PC-3 (cell line): ENCODE measurements around the gene ZBTB7C. TPM values are rescaled to one million over a fixed set of nuclear protein-coding genes. Genes with fewer than 3 reads are reported as not detected.

ENCODE experiments used
- ATAC-seq: fragments of 200-7000 bp; cut with Tn5 transposase; 2 replicates; pipeline ENCODE4 v1.9.1; 2020; ENCODE audit warnings: mild to moderate bottlenecking, moderate library complexity
- Bru-seq: library from RNA; stranded (reverse); fragments of 400-500 nt; gene quantifications from one replicate; lab custom pipeline; 2021; lab: Mats Ljungman, UMichigan
- BruChase-seq, 2 experiments: library from RNA; stranded (reverse); fragments of 400-500 nt; gene quantifications; one replicate each; lab custom pipeline; 2021; lab: Mats Ljungman, UMichigan
- BruUV-seq: library from RNA; stranded (reverse); fragments of 400-500 nt; replicated peaks from 2 replicates; lab custom pipeline; 2021; lab: Mats Ljungman, UMichigan
- CTCF ChIA-PET: fragments of 300-600 bp; sonication (Branson Sonifier 250); formaldehyde crosslinking; loops from one replicate; lab custom pipeline; 2022; ENCODE audit warnings: antibody characterized with exemption; lab: Charles Lee
- POLR2A ChIA-PET: fragments of 300-600 bp; sonication (Branson Sonifier 250); formaldehyde crosslinking; loops from one replicate; lab custom pipeline; 2022; ENCODE audit warnings: antibody characterized with exemption; ENCODE audit not compliant: unreplicated experiment; lab: Charles Lee
- DNase-seq: peaks from one replicate; pipeline ENCODE4 v3.0.0-alpha.2; 2015
- H2AFZ ChIP-seq: fragments of 300-600 bp; sonication (generic); 2 replicates; pipeline ENCODE4 v1.6.0; 2016; ENCODE audit warnings: antibody characterized with exemption, low read length
- H3F3A ChIP-seq: fragments of 300-600 bp; sonication (generic); one replicate; pipeline ENCODE4 v1.6.0; 2017; ENCODE audit warnings: antibody characterized with exemption, low read length, control low read depth, mild to moderate bottlenecking; ENCODE audit not compliant: unreplicated experiment
- H3K27ac ChIP-seq: fragments of 300-600 bp; sonication (generic); 2 replicates; pipeline ENCODE4 v1.5.1; 2016; ENCODE audit warnings: mild to moderate bottlenecking, low read length
- H3K27me3 ChIP-seq: fragments of 300-600 bp; sonication (generic); 2 replicates; pipeline ENCODE4 v1.6.1; 2016; ENCODE audit warnings: low read length, mixed read lengths
- H3K36me3 ChIP-seq: fragments of 300-600 bp; sonication (generic); 2 replicates; pipeline ENCODE4 v1.6.1; 2016; ENCODE audit warnings: low read depth, mixed run types, low read length, mixed read lengths
- H3K4me1 ChIP-seq: fragments of 300-600 bp; sonication (generic); 2 replicates; pipeline ENCODE4 v1.5.1; 2016; ENCODE audit warnings: low read length; ENCODE audit not compliant: insufficient read depth
- H3K4me2 ChIP-seq: fragments of 300-600 bp; sonication (generic); 2 replicates; pipeline ENCODE4 v1.6.0; 2016; ENCODE audit warnings: low read length
- H3K4me3 ChIP-seq: fragments of 300-600 bp; sonication (generic); 2 replicates; pipeline ENCODE4 v1.5.1; 2016; ENCODE audit warnings: mild to moderate bottlenecking, low read length, mixed read lengths
- H3K79me2 ChIP-seq: fragments of 300-600 bp; sonication (generic); 2 replicates; pipeline ENCODE4 v1.6.1; 2017; ENCODE audit warnings: low read length, mixed read lengths
- H3K9ac ChIP-seq: fragments of 300-600 bp; sonication (generic); 2 replicates; pipeline ENCODE4 v1.6.0; 2016; ENCODE audit warnings: mild to moderate bottlenecking, low read length
- H3K9me2 ChIP-seq: fragments of 300-600 bp; sonication (generic); replicated peaks from 2 replicates; pipeline ENCODE4 v1.6.1; 2016; ENCODE audit warnings: mixed run types, low read length, mixed read lengths
- H3K9me3 ChIP-seq: fragments of 300-600 bp; sonication (generic); 2 replicates; pipeline ENCODE4 v1.6.1; 2016; ENCODE audit warnings: low read length, mixed read lengths
- H4K20me1 ChIP-seq: fragments of 300-600 bp; sonication (generic); 2 replicates; pipeline ENCODE4 v1.6.1; 2016; ENCODE audit warnings: low read length, mixed read lengths
- EZH2 ChIP-seq: fragments of 300-600 bp; sonication (generic); IDR thresholded peaks from one replicate; pipeline ENCODE4 v1.6.1; 2017; ENCODE audit warnings: antibody characterized with exemption, mild to moderate bottlenecking, low read length; ENCODE audit not compliant: unreplicated experiment
- EZH2phosphoT487 ChIP-seq: fragments of 300-600 bp; sonication (generic); IDR thresholded peaks from 2 replicates; pipeline ENCODE4 v1.6.1; 2018; ENCODE audit warnings: mild to moderate bottlenecking, antibody characterized with exemption, low read length, borderline replicate concordance
- intact Hi-C: fragments of 100-400 bp; cut with micrococcal nuclease; formaldehyde crosslinking; loops from 2 replicates; pipeline ENCODE4 v1.9.0; 2023
- long read RNA-seq: library from polyadenylated mRNA; unstranded; transcript quantifications from one replicate; pipeline ENCODE4 v2.0.0, GENCODE V29; 2021; ENCODE audit not compliant: unreplicated experiment
- total RNA-seq: library from RNA; depleted of rRNA; stranded (reverse); fragments of >200 nt; gene quantifications from 2 replicates; pipeline ENCODE4 v1.2.3, GENCODE V29; 2014; rRNA removed
- TF ChIP-seq, protein P1 (sequence below): fragments of 300-600 bp; sonication (generic); conservative IDR thresholded peaks from 2 replicates; pipeline ENCODE4 v1.5.1; 2017; ENCODE audit warnings: antibody characterized with exemption, low read depth, mild to moderate bottlenecking, low read length

Gene ZBTB7C
- 1.1 and 1.3 TPM in 2 replicates for total RNA-seq
- Bru-seq, nascent RNA, result percentile 25 among the genes with signal in this experiment
- percentile 16 among the genes with signal in this experiment for BruChase-seq, experiment 1, labeled RNA remaining after a 6-hour chase
- BruChase-seq, experiment 2, labeled RNA remaining after a 2-hour chase, result percentile 25 among the genes with signal in this experiment
- long read RNA-seq, partial matches to known transcripts, result 2 of 8 reads
- long read RNA-seq, other reads (novel, unspliced or antisense), result 6 of 8 reads

GRCh38 chr18:48408727-48409590, at the start of gene ZBTB7C:
Gene ZBTB7C, minus strand, starts transcription at chr18:48409383.
- Histone ChIP-seq H3F3A (no peaks in the 10 kb centered on the region), H3K4me1 (0 out of 2 replicates have a peak, but pooled peaks cover 8% of the 10 kb centered on the region), H3K9me2 (no peaks in the 10 kb centered on the region), H4K20me1 (no peaks in the 10 kb centered on the region), H3K9ac (no peak within 1 kb of the TSS), H3K79me2 (no peaks in the 10 kb centered on the region), H3K27ac (no peak within 1 kb of the TSS), H3K4me3 (peak within 1 kb of the TSS; percentile 67), H3K4me2 (peak within 1 kb of the TSS; percentile 84), H3K27me3 (peaks cover 15% of the 10 kb centered on the region), H2AFZ (peak within 1 kb of the TSS; percentile 76), H3K9me3 (no peaks in the 10 kb centered on the region), H3K36me3 (no peaks in the 10 kb centered on the region)
- no TSS peak for BruUV-seq
- DNase-seq, result no peak
- ChIA-PET CTCF (no interaction called here), POLR2A (no interaction called here)
- no peak for TF ChIP-seq EZH2phosphoT487
- TF ChIP-seq, protein P1, sequence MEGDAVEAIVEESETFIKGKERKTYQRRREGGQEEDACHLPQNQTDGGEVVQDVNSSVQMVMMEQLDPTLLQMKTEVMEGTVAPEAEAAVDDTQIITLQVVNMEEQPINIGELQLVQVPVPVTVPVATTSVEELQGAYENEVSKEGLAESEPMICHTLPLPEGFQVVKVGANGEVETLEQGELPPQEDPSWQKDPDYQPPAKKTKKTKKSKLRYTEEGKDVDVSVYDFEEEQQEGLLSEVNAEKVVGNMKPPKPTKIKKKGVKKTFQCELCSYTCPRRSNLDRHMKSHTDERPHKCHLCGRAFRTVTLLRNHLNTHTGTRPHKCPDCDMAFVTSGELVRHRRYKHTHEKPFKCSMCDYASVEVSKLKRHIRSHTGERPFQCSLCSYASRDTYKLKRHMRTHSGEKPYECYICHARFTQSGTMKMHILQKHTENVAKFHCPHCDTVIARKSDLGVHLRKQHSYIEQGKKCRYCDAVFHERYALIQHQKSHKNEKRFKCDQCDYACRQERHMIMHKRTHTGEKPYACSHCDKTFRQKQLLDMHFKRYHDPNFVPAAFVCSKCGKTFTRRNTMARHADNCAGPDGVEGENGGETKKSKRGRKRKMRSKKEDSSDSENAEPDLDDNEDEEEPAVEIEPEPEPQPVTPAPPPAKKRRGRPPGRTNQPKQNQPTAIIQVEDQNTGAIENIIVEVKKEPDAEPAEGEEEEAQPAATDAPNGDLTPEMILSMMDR, result no peak
- TF ChIP-seq EZH2, result no peak
- peak; percentile 7; the same call in 1 of the 2 replicates for ATAC-seq
- intact Hi-C loops, result no loop called here

DNA sequence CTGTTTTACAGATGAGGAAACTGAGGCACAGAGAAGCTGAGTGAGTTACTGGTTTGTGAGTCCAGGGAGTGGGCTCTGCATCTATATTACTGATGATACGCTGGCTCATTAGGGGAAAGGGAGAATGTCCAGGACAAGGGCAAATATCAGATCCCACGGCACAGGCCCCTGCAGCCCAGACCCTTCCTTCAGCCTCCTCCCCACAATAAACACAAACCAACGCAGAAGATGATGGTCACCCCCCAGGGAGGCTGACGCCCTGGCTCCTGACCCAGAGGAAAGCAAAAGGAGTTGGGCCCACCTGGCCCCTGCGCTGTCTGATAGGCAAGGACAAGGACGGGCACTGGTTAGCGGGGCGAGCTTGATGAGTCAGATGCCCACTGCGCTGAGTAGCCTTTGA, 47.7 kb upstream of the ZBTB7C start:
- ChIA-PET POLR2A (no interaction called here), CTCF (interaction anchor here (0.6 kb wide), 1 partner anchor 12 kb away, joined by 3 read pairs; no protein-coding TSS in a partner anchor)
- TF ChIP-seq, protein P1, result no peak
- no peak for TF ChIP-seq EZH2phosphoT487
- TF ChIP-seq EZH2, result no peak
- Histone ChIP-seq H4K20me1 (no peaks in the 10 kb centered on the region), H3K36me3 (no peaks in the 10 kb centered on the region), H3K79me2 (no peaks in the 10 kb centered on the region), H3K4me1 (peaks cover 27% of the 10 kb centered on the region), H3K4me3 (no peak overlapping the region), H3K9me3 (no peaks in the 10 kb centered on the region), H3K9ac (peak overlapping the region; percentile 15; the same call in 1 of the 2 replicates), H2AFZ (no peak overlapping the region), H3K27me3 (no peaks in the 10 kb centered on the region), H3F3A (no peaks in the 10 kb centered on the region), H3K9me2 (no peaks in the 10 kb centered on the region), H3K27ac (peak overlapping the region; percentile 82), H3K4me2 (no peak overlapping the region)
- intact Hi-C loops, result no loop called here
- ATAC-seq (no peak), DNase-seq (no peak)
- no TSS peak for BruUV-seq
